ENCODE data around the gene RAB23. TPM values are rescaled to one million over a fixed set of nuclear protein-coding genes. Genes with fewer than 3 reads are reported as not detected.

Gene RAB23
- polyA plus RNA-seq, 1 donor from 2014 or later, result 11.7 TPM

DNA sequence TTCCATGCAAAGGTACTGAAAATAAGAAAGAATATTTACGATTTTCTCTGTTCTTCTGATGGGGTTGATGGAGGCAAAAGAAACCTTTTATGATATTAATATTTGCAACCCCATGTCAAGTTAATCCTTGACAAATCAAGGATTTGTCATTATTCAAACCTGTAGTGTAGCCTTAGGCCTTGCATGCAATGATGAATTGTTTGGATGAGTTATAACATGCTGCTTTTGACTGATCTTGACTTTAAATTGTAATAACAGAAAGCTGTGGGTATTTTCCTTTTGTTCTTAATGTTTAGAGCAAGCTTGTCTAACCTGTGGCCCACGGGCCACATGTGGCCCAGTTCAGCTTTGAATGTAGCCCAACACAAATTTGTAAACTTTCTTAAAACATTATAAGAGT is 63.0 kb downstream of the RAB23 start:
- H3K9ac ChIP-seq (ENCODE audit: low read length), result no peak overlapping the region
- H3K4me2 ChIP-seq (ENCODE audit: low read length), result no peak overlapping the region
- TF ChIP-seq TAF1 (IDR thresholded peaks at IDR 0.05; ENCODE audit: low read depth), result no peak
- no peak for TF ChIP-seq MXI1 (conservative IDR thresholded peaks at IDR 0.05; ENCODE audit: poor library complexity, severe bottlenecking)
- no peak for TF ChIP-seq RAD21 (conservative IDR thresholded peaks at IDR 0.05)
- TF ChIP-seq SMC3 (conservative IDR thresholded peaks at IDR 0.05; ENCODE audit: poor library complexity), result no peak
- TF ChIP-seq POLR2AphosphoS5 (IDR thresholded peaks at IDR 0.05), result no peak
- TF ChIP-seq, protein P1, sequence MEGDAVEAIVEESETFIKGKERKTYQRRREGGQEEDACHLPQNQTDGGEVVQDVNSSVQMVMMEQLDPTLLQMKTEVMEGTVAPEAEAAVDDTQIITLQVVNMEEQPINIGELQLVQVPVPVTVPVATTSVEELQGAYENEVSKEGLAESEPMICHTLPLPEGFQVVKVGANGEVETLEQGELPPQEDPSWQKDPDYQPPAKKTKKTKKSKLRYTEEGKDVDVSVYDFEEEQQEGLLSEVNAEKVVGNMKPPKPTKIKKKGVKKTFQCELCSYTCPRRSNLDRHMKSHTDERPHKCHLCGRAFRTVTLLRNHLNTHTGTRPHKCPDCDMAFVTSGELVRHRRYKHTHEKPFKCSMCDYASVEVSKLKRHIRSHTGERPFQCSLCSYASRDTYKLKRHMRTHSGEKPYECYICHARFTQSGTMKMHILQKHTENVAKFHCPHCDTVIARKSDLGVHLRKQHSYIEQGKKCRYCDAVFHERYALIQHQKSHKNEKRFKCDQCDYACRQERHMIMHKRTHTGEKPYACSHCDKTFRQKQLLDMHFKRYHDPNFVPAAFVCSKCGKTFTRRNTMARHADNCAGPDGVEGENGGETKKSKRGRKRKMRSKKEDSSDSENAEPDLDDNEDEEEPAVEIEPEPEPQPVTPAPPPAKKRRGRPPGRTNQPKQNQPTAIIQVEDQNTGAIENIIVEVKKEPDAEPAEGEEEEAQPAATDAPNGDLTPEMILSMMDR (IDR thresholded peaks at IDR 0.05; ENCODE audit: poor library complexity, severe bottlenecking), result no peak
- TF ChIP-seq, protein P2, sequence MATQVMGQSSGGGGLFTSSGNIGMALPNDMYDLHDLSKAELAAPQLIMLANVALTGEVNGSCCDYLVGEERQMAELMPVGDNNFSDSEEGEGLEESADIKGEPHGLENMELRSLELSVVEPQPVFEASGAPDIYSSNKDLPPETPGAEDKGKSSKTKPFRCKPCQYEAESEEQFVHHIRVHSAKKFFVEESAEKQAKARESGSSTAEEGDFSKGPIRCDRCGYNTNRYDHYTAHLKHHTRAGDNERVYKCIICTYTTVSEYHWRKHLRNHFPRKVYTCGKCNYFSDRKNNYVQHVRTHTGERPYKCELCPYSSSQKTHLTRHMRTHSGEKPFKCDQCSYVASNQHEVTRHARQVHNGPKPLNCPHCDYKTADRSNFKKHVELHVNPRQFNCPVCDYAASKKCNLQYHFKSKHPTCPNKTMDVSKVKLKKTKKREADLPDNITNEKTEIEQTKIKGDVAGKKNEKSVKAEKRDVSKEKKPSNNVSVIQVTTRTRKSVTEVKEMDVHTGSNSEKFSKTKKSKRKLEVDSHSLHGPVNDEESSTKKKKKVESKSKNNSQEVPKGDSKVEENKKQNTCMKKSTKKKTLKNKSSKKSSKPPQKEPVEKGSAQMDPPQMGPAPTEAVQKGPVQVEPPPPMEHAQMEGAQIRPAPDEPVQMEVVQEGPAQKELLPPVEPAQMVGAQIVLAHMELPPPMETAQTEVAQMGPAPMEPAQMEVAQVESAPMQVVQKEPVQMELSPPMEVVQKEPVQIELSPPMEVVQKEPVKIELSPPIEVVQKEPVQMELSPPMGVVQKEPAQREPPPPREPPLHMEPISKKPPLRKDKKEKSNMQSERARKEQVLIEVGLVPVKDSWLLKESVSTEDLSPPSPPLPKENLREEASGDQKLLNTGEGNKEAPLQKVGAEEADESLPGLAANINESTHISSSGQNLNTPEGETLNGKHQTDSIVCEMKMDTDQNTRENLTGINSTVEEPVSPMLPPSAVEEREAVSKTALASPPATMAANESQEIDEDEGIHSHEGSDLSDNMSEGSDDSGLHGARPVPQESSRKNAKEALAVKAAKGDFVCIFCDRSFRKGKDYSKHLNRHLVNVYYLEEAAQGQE (IDR thresholded peaks at IDR 0.05; ENCODE audit: borderline replicate concordance), result no peak
- no peak for TF ChIP-seq EZH2 (IDR thresholded peaks at IDR 0.05; ENCODE audit: borderline replicate concordance, insufficient read depth, low read length, poor library complexity, severe bottlenecking)
- TF ChIP-seq EP300 (conservative IDR thresholded peaks at IDR 0.05; ENCODE audit: poor library complexity, severe bottlenecking), result no peak
- no peaks in the 10 kb centered on the region for H3K9me2 ChIP-seq (ENCODE audit: insufficient read depth, low read length)
- H3K4me3 ChIP-seq (ENCODE audit: low read length), result no peak overlapping the region
- H4K20me1 ChIP-seq (ENCODE audit: insufficient read depth), result no peaks in the 10 kb centered on the region
- H3K36me3 ChIP-seq (ENCODE audit: insufficient read depth, low read length), result peaks cover 3% of the 10 kb centered on the region
- no peak overlapping the region for H2AFZ ChIP-seq (ENCODE audit: low read depth, low read length)
- H3F3A ChIP-seq (ENCODE audit: insufficient read depth, low read length, poor library complexity, severe bottlenecking), result no peaks in the 10 kb centered on the region
- no peaks in the 10 kb centered on the region for H3K79me2 ChIP-seq (replicated peaks; ENCODE audit: insufficient read depth, low read length)
- no peaks in the 10 kb centered on the region for H3K27me3 ChIP-seq (ENCODE audit: insufficient read depth, low read depth, low read length)
- H3K9me3 ChIP-seq (ENCODE audit: low read length), result no peaks in the 10 kb centered on the region
- H3K27ac ChIP-seq (ENCODE audit: low read length), result no peak overlapping the region

DNA sequence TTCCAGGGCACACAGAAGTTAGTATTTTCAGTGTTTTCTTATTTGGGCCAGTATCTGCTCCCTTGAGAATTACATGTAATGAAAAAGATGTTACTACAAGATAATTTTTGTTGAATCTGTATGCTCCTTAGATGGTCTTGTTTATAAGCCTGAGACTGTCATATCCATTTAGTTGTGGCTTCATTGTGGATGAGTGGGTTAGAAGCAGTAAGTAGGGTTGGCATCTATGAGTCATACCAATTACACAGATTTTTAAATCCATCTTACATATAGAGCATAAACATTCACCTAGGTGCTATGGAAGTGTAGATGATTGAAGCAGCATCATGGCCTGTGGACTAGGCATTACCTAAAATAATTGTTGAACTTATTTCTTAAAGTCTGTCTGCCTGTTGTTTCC is 63.4 kb downstream of the RAB23 start:
- no peaks in the 10 kb centered on the region for H3K27me3 ChIP-seq (ENCODE audit: insufficient read depth, low read depth, low read length)
- no peak overlapping the region for H3K9ac ChIP-seq (ENCODE audit: low read length)
- no peak overlapping the region for H3K27ac ChIP-seq (ENCODE audit: low read length)
- no peaks in the 10 kb centered on the region for H3K36me3 ChIP-seq (ENCODE audit: insufficient read depth, low read length)
- H3K4me2 ChIP-seq (ENCODE audit: low read length), result no peak overlapping the region
- H3K4me3 ChIP-seq (ENCODE audit: low read length), result no peak overlapping the region
- H3K9me3 ChIP-seq (ENCODE audit: low read length), result no peaks in the 10 kb centered on the region
- H4K20me1 ChIP-seq (ENCODE audit: insufficient read depth), result no peaks in the 10 kb centered on the region
- H3K79me2 ChIP-seq (replicated peaks; ENCODE audit: insufficient read depth, low read length), result no peaks in the 10 kb centered on the region
- H2AFZ ChIP-seq (ENCODE audit: low read depth, low read length), result no peak overlapping the region
- H3F3A ChIP-seq (ENCODE audit: insufficient read depth, low read length, poor library complexity, severe bottlenecking), result no peaks in the 10 kb centered on the region
- no peaks in the 10 kb centered on the region for H3K9me2 ChIP-seq (ENCODE audit: insufficient read depth, low read length)
- TF ChIP-seq RAD21 (conservative IDR thresholded peaks at IDR 0.05), result no peak
- TF ChIP-seq, protein P2 (IDR thresholded peaks at IDR 0.05; ENCODE audit: borderline replicate concordance), result no peak
- no peak for TF ChIP-seq SMC3 (conservative IDR thresholded peaks at IDR 0.05; ENCODE audit: poor library complexity)
- TF ChIP-seq MXI1 (conservative IDR thresholded peaks at IDR 0.05; ENCODE audit: poor library complexity, severe bottlenecking), result no peak
- TF ChIP-seq EP300 (conservative IDR thresholded peaks at IDR 0.05; ENCODE audit: poor library complexity, severe bottlenecking), result no peak
- no peak for TF ChIP-seq EZH2 (IDR thresholded peaks at IDR 0.05; ENCODE audit: borderline replicate concordance, insufficient read depth, low read length, poor library complexity, severe bottlenecking)
- TF ChIP-seq POLR2AphosphoS5 (IDR thresholded peaks at IDR 0.05), result no peak
- TF ChIP-seq, protein P1 (IDR thresholded peaks at IDR 0.05; ENCODE audit: poor library complexity, severe bottlenecking), result no peak
- TF ChIP-seq TAF1 (IDR thresholded peaks at IDR 0.05; ENCODE audit: low read depth), result no peak
